ENCODE measurements around the gene ORC2.
"Not testable (repeated sequence)": the region's sequence is repeated elsewhere in the genome, so short reads cannot be mapped to it uniquely, and the experiment has no call there.

Gene ORC2

DNA sequence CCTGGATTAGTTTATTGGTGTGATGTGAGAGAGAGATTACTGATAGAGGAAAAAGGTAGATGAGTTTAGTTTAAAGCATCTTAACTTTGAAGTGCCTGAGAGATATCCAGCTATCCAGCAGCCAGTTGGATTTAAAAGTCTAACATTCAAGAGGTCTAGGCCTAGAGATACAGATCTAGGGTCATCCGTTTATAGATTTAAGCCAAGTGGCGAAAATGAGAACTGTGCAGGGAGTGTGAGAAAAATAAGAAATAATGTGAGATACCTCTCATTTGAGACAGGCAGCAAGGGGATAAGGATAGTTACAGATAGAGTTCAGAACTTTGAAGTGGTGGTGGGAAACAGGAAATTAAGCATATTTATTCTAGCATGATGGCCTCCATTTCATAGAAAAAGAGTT lies 5.3 kb upstream of the ORC2 start:
- Histone ChIP-seq H3K27me3 (ENCODE audit: low read depth, low read length) (no peaks in the 10 kb centered on the region), H3K36me3 (ENCODE audit: control insufficient read depth in 1 of 2, insufficient read depth in 2 of 2, low read length in 2 of 2) (no peaks in the 10 kb centered on the region), H3K9me3 (ENCODE audit: control insufficient read depth in 1 of 2, low read length in 2 of 2) (no peaks in the 10 kb centered on the region), H3K4me3 (ENCODE audit: low read depth in 1 of 2, low read length in 2 of 2) (no peak overlapping the region), H3K27ac (ENCODE audit: low read length) (peak overlapping the region; percentile 61), H3K4me1 (ENCODE audit: control insufficient read depth in 1 of 2, insufficient read depth in 2 of 2, low read length in 2 of 2) (no peaks in the 10 kb centered on the region)

DNA sequence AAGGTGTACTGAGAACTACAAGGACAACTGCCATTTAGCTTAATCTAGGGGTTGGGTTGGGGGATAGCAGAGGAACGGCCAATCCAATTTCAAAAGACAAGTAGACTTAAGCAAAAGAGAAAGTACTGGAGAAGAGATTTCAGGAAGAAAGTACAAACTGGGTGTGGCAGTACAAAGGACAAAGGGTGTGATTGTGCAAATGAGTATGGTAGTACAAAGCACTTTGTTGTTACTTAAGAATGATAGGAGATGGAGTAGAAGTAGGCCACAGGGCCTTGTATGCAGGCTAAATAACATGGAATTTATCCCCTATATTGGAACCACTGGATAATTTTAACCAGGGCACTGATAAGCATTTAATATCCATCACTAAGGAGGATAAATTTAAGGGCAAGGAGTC lies 4.7 kb upstream of the ORC2 start:
- Histone ChIP-seq H3K27me3 (ENCODE audit: low read depth, low read length) (no peaks in the 10 kb centered on the region), H3K9me3 (ENCODE audit: control insufficient read depth in 1 of 2, low read length in 2 of 2) (no peaks in the 10 kb centered on the region), H3K27ac (ENCODE audit: low read length) (peak overlapping the region; percentile 61), H3K36me3 (ENCODE audit: control insufficient read depth in 1 of 2, insufficient read depth in 2 of 2, low read length in 2 of 2) (peaks cover 0 to 2% of the 10 kb centered on the region in 2 donors), H3K4me3 (ENCODE audit: low read depth in 1 of 2, low read length in 2 of 2) (no peak overlapping the region), H3K4me1 (ENCODE audit: control insufficient read depth in 1 of 2, insufficient read depth in 2 of 2, low read length in 2 of 2) (no peaks in the 10 kb centered on the region)

DNA sequence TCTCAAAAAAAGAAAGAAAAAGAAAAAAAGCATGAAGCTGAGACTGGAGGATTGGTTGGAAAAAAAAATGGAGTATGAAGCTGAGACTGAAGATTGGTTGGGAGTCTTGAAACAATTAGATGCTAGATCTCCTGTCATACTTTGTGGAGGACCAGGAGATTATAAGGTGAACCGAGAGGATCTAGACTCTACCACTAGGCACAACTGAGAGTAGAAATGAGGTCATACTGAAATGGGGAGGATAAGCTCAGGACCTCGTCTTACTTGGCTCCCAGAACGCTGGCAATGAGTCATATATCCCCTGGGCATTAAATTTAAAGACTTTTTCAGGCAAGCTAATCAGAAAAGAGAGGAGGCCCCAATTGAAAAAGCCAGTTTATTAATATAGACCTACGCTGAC lies 3.3 kb upstream of the ORC2 start:
- peaks cover 0 to 5% of the 10 kb centered on the region in 2 donors for H3K36me3 ChIP-seq (ENCODE audit: control insufficient read depth in 1 of 2, insufficient read depth in 2 of 2, low read length in 2 of 2)
- H3K27me3 ChIP-seq (ENCODE audit: low read depth, low read length), result no peaks in the 10 kb centered on the region
- H3K27ac ChIP-seq (ENCODE audit: low read length), result peak overlapping the region; percentile 10
- H3K4me3 ChIP-seq (ENCODE audit: low read depth in 1 of 2, low read length in 2 of 2), result no peak overlapping the region
- no peaks in the 10 kb centered on the region for H3K9me3 ChIP-seq (ENCODE audit: control insufficient read depth in 1 of 2, low read length in 2 of 2)
- peaks cover 10 to 11% of the 10 kb centered on the region in 2 donors for H3K4me1 ChIP-seq (ENCODE audit: control insufficient read depth in 1 of 2, insufficient read depth in 2 of 2, low read length in 2 of 2)

DNA sequence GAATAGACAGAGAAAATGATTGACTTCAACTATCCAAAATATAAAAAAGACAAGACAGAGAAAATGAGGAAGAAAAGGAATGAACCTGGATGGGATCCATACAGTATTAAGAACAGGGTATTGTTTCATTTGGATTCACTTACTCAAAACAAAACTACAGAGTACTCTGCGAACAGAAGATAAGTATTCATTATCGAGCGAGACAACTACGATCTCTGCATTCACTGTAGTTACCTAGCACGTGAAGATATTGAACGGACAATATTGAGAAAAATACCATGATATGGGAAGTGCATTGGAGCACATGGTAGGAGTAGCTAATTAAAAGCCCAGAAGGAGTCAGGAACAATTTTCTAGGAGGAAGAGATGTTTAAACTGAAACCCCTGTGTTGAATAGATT lies 1.0 kb upstream of the ORC2 start:
- Histone ChIP-seq H3K4me3 (ENCODE audit: low read depth in 1 of 2, low read length in 2 of 2) (peak overlapping the region; percentile 84 to 100), H3K4me1 (ENCODE audit: control insufficient read depth in 1 of 2, insufficient read depth in 2 of 2, low read length in 2 of 2) (peaks cover 14 to 20% of the 10 kb centered on the region in 2 donors), H3K27me3 (ENCODE audit: low read depth, low read length) (no peaks in the 10 kb centered on the region), H3K27ac (ENCODE audit: low read length) (peak overlapping the region; percentile 83), H3K36me3 (ENCODE audit: control insufficient read depth in 1 of 2, insufficient read depth in 2 of 2, low read length in 2 of 2) (peaks cover 0 to 5% of the 10 kb centered on the region in 2 donors), H3K9me3 (ENCODE audit: control insufficient read depth in 1 of 2, low read length in 2 of 2) (no peaks in the 10 kb centered on the region)

DNA sequence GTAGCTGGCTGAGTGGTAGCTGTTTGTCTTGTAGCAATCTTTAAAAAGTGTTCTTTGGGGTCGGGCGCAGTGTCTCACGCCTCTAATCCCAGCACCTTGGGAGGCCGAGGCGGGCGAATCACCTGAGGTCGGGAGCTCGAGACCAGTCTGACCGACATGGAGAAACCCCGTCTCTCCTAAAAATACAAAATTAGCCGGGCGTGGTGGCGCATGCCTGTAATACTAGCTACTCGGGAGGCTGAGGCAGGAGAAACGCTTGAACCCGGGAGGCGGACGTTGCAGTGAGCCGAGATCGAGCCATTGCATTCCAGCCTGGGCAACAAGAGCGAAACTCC lies 425 bp upstream of the ORC2 start:
- H3K4me3 ChIP-seq (ENCODE audit: low read depth in 1 of 2, low read length in 2 of 2), result peak overlapping the region; percentile 84 to 100
- not testable (repeated sequence) for H3K27me3 ChIP-seq (ENCODE audit: low read depth, low read length); H3K9me3 ChIP-seq (ENCODE audit: control insufficient read depth in 1 of 2, low read length in 2 of 2); H3K36me3 ChIP-seq (ENCODE audit: control insufficient read depth in 1 of 2, insufficient read depth in 2 of 2, low read length in 2 of 2)
- peaks cover 14 to 20% of the 10 kb centered on the region in 2 donors for H3K4me1 ChIP-seq (ENCODE audit: control insufficient read depth in 1 of 2, insufficient read depth in 2 of 2, low read length in 2 of 2)
- H3K27ac ChIP-seq (ENCODE audit: low read length), result peak overlapping the region; percentile 83

DNA sequence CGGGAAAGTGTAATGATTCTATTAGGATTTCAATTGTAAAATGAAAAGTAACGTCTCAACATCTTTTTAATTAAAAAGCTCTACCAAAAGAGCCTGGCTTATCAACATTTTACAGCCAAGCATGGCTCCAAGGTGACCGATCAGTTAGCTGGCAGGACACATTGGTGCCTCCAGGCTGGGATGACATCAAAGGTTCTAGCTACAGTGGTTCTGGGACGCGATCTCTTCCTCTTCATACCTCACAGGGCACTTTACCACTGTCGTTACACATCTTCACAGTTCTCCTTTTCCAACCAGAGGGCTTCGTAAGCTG lies 693 bp downstream of the ORC2 start:
- peaks cover 0 to 5% of the 10 kb centered on the region in 2 donors for H3K36me3 ChIP-seq (ENCODE audit: control insufficient read depth in 1 of 2, insufficient read depth in 2 of 2, low read length in 2 of 2)
- peak overlapping the region; percentile 83 for H3K27ac ChIP-seq (ENCODE audit: low read length)
- H3K4me3 ChIP-seq (ENCODE audit: low read depth in 1 of 2, low read length in 2 of 2), result peak overlapping the region; percentile 84 to 100
- H3K27me3 ChIP-seq (ENCODE audit: low read depth, low read length), result no peaks in the 10 kb centered on the region
- peaks cover 14 to 20% of the 10 kb centered on the region in 2 donors for H3K4me1 ChIP-seq (ENCODE audit: control insufficient read depth in 1 of 2, insufficient read depth in 2 of 2, low read length in 2 of 2)
- no peaks in the 10 kb centered on the region for H3K9me3 ChIP-seq (ENCODE audit: control insufficient read depth in 1 of 2, low read length in 2 of 2)

DNA sequence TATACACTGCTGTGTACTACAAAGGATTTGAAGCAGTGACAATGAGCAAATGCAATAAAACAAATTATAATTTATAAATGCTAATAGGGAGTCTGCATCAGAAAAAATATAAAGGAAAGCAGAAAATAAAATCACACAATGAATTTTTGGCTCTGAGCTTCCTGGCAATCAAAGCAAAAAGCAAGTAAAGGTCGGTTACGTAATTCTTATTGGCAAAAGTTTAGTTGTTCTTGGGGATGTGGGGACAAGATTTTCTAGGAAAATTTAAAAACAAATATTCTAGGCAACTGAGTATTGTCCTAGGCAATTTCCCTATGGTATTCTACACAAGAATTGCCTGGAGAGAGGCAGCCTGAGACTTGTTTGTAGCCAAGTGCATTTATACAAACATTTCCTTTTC lies 1.8 kb downstream of the ORC2 start:
- H3K4me3 ChIP-seq (ENCODE audit: low read depth in 1 of 2, low read length in 2 of 2), result peak overlapping the region in 1 of 2 donors; percentile 84
- no peaks in the 10 kb centered on the region for H3K9me3 ChIP-seq (ENCODE audit: control insufficient read depth in 1 of 2, low read length in 2 of 2)
- peaks cover 14 to 20% of the 10 kb centered on the region in 2 donors for H3K4me1 ChIP-seq (ENCODE audit: control insufficient read depth in 1 of 2, insufficient read depth in 2 of 2, low read length in 2 of 2)
- H3K36me3 ChIP-seq (ENCODE audit: control insufficient read depth in 1 of 2, insufficient read depth in 2 of 2, low read length in 2 of 2), result peaks cover 0 to 8% of the 10 kb centered on the region in 2 donors
- no peaks in the 10 kb centered on the region for H3K27me3 ChIP-seq (ENCODE audit: low read depth, low read length)
- no peak overlapping the region for H3K27ac ChIP-seq (ENCODE audit: low read length)

DNA sequence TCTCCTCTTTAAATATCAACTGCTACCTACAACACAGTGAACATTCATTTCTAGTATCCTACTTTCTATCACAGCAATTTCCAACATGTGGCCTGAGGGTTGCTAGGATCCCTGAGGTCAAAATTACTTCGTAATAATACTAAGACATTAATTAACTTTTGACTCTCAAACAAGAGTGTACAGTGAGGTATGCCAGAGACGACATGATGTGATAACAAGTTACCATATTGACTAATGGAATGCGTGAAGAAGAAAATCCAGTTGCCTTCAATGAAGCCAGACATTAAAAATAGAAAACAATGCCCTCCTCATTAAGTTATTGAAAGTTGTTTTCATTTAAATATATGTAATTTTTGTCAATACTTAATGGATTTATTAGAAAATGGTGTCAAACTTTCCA lies 13.1 kb downstream of the ORC2 start:
- H3K36me3 ChIP-seq (ENCODE audit: control insufficient read depth in 1 of 2, insufficient read depth in 2 of 2, low read length in 2 of 2), result peaks cover 18 to 37% of the 10 kb centered on the region in 2 donors
- no peaks in the 10 kb centered on the region for H3K9me3 ChIP-seq (ENCODE audit: control insufficient read depth in 1 of 2, low read length in 2 of 2)
- H3K4me1 ChIP-seq (ENCODE audit: control insufficient read depth in 1 of 2, insufficient read depth in 2 of 2, low read length in 2 of 2), result no peaks in the 10 kb centered on the region
- H3K27me3 ChIP-seq (ENCODE audit: low read depth, low read length), result no peaks in the 10 kb centered on the region
- no peak overlapping the region for H3K4me3 ChIP-seq (ENCODE audit: low read depth in 1 of 2, low read length in 2 of 2)
- H3K27ac ChIP-seq (ENCODE audit: low read length), result no peak overlapping the region

DNA sequence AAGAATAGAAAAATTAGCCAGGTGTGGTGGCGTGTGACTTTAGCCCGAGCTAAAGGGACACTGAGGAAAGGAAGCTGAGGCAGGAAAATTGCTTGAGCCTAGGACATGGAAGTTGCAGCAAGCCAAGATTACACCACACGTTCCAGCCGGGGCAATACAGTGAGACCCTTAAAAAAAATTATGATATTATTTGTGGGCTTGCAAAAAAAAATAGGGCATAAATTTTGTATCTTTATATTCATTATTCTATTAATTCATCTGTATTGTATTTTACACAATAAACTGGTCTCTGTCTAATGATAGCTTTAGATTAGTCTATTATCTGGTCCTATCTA lies 18.1 kb downstream of the ORC2 start:
- Histone ChIP-seq H3K9me3 (ENCODE audit: control insufficient read depth in 1 of 2, low read length in 2 of 2) (no peaks in the 10 kb centered on the region), H3K27me3 (ENCODE audit: low read depth, low read length) (no peaks in the 10 kb centered on the region), H3K4me1 (ENCODE audit: control insufficient read depth in 1 of 2, insufficient read depth in 2 of 2, low read length in 2 of 2) (no peaks in the 10 kb centered on the region), H3K4me3 (ENCODE audit: low read depth in 1 of 2, low read length in 2 of 2) (no peak overlapping the region), H3K27ac (ENCODE audit: low read length) (no peak overlapping the region), H3K36me3 (ENCODE audit: control insufficient read depth in 1 of 2, insufficient read depth in 2 of 2, low read length in 2 of 2) (peaks cover 12 to 39% of the 10 kb centered on the region in 2 donors)

DNA sequence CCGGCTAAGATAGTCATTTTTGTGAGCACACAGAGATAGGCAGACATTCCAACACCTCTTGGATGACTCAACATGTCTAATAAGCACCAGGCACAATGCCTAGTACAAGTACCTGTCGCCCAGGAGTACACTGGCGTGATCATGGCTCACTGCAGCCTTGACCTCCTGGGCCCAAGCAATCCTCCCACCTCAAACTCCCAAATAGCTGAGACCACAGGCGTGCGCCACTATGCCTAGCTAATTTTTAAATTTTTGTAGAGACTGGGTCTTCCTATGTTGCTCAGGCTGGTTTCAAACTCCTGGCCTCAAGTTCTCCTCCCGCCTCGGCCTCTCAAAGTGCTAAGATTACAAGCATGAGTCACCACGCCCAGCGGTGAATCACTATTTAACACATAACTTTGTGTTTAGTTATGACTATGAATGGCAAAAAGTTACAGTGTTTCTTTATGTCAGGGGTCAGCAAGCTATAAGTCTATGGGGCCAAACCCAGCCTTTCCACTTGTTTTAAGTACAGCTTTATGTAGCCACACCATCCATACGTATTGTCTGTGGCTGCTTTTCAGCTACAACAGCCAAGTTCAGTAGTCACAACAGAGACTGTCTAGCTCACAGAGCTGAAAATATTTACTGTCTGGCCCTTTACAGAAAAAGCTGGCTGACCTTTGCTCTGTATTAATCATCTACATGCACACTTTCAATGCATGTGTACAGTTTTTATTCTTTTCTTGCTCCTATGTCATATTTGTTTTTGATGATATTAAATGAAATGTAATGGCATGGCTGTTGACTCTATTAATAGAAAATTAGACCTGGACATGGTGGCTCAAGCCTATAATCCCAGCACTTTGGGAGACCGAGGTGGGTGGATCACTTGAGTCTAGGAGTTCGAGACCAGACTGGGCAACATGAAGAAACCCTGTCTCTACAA lies 18.7 kb downstream of the ORC2 start:
- Histone ChIP-seq H3K4me1 (ENCODE audit: control insufficient read depth in 1 of 2, insufficient read depth in 2 of 2, low read length in 2 of 2) (no peaks in the 10 kb centered on the region), H3K27me3 (ENCODE audit: low read depth, low read length) (no peaks in the 10 kb centered on the region), H3K27ac (ENCODE audit: low read length) (no peak overlapping the region), H3K9me3 (ENCODE audit: control insufficient read depth in 1 of 2, low read length in 2 of 2) (no peaks in the 10 kb centered on the region), H3K4me3 (ENCODE audit: low read depth in 1 of 2, low read length in 2 of 2) (no peak overlapping the region), H3K36me3 (ENCODE audit: control insufficient read depth in 1 of 2, insufficient read depth in 2 of 2, low read length in 2 of 2) (peaks cover 12 to 46% of the 10 kb centered on the region in 2 donors)

DNA sequence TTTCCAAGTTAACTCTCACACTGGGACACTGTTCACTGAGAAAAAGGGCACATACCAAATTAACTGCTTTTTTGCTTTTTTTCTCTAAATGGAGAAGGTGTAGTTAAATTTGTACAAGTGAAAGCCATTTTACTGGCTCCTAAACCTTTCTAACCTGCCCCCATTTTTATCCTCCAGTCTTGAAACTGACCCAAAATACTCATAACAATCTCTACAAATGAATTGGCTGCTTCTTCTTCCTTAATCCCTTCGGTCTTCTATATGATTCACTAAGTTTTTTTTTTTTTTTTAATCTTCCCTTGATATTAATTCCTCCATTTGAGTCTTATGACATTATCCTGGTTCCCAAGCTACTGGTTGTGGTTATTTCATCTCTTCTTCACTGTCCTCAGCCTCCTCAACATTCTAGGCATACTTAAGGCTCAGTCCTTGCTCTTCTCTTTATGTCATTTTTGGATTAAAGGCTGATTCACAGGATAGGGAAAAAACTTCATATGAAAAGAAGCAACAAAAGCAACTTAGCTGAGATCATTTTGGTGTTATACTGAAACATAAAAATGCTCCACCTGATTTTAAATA lies 19.8 kb downstream of the ORC2 start:
- H3K4me3 ChIP-seq (ENCODE audit: low read depth in 1 of 2, low read length in 2 of 2), result no peak overlapping the region
- peaks cover 12 to 46% of the 10 kb centered on the region in 2 donors for H3K36me3 ChIP-seq (ENCODE audit: control insufficient read depth in 1 of 2, insufficient read depth in 2 of 2, low read length in 2 of 2)
- no peaks in the 10 kb centered on the region for H3K9me3 ChIP-seq (ENCODE audit: control insufficient read depth in 1 of 2, low read length in 2 of 2)
- H3K4me1 ChIP-seq (ENCODE audit: control insufficient read depth in 1 of 2, insufficient read depth in 2 of 2, low read length in 2 of 2), result no peaks in the 10 kb centered on the region
- no peak overlapping the region for H3K27ac ChIP-seq (ENCODE audit: low read length)
- H3K27me3 ChIP-seq (ENCODE audit: low read depth, low read length), result no peaks in the 10 kb centered on the region

DNA sequence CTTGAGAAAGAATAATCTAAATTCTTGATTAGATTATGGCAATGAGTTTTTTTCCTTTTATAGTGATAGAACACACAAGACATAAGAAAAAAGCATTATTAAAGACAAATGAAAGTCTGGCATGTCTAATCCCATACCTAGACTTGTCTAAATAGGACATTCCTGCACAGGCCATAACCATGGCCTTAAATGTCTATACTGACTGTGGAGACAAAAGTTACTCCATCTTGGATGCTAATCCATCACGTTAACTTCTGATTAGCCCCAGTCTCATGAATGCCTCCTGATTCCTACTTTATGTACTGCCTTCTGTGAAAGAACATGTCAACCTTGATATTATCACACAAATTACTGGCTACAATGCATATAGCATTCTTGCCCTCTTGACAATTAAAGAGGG lies 23.6 kb downstream of the ORC2 start:
- H3K27ac ChIP-seq (ENCODE audit: low read length), result no peak overlapping the region

More for the DNA sequence above, 23.6 kb downstream of the ORC2 start:
- Histone ChIP-seq H3K4me3 (ENCODE audit: low read depth in 1 of 2, low read length in 2 of 2) (no peak overlapping the region), H3K27me3 (ENCODE audit: low read depth, low read length) (no peaks in the 10 kb centered on the region), H3K9me3 (ENCODE audit: control insufficient read depth in 1 of 2, low read length in 2 of 2) (no peaks in the 10 kb centered on the region), H3K4me1 (ENCODE audit: control insufficient read depth in 1 of 2, insufficient read depth in 2 of 2, low read length in 2 of 2) (no peaks in the 10 kb centered on the region), H3K36me3 (ENCODE audit: control insufficient read depth in 1 of 2, insufficient read depth in 2 of 2, low read length in 2 of 2) (peaks cover 32 to 61% of the 10 kb centered on the region in 2 donors)
